HG03469 (cell line): ENCODE measurements around the gene KMT2E.

Source experiments
- ATAC-seq: cut with Tn5 transposase; IDR thresholded peaks from one replicate; pipeline ENCODE4 v1.9.1; 2021; ENCODE audit warnings: mild to moderate bottlenecking, moderate library complexity, moderate number of reproducible peaks; ENCODE audit not compliant: unreplicated experiment

The KMT2E gene

DNA sequence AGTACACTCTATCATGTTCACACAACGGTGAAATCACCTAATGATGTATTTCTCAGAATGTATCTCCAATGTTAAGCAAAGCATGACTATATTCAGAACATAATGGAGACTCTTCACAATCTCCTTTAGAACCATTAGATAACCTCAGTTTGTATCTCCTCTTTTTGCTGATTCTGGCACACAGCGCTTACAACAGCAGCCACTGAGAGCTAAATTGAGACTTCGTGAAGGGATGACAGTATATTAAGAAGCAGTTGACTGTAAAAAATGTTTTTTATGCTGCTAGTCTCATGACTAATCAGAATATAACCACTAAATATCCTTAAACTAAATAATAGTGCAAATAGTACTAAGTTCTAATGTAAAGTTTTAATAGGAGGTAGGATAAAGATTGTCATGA is 46.9 kb downstream of the KMT2E start:
- ATAC-seq, result no peak

DNA sequence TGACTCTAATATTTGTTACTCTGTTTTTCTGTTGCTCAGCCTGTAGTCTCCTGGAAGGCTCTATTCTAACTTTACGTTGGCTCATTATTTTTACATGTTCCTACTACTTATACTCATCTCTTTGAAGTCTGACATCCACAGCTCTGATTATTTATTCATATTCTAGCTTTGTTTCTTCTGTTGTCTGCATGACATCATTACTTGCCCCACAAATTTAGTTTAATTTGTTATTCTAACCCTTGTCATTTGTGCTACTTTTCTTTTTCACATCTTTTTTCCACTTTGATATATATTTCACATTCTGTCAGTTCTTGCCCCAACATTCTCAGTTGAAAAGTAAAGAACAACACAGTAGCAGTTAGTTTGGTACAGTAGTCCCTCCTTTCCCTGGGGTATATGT is 51.1 kb downstream of the KMT2E start:
- ATAC-seq, result no peak

GRCh38 chr7:105067691-105068090 is 53.7 kb downstream of the KMT2E start:
- ATAC-seq, result no peak

GRCh38 chr7:105068886-105069285 is 54.9 kb downstream of the KMT2E start:
- no peak for ATAC-seq

- ATAC-seq, result no peak
These were observed 59.1 kb downstream of the KMT2E start for GRCh38 chr7:105073143-105073542.

DNA sequence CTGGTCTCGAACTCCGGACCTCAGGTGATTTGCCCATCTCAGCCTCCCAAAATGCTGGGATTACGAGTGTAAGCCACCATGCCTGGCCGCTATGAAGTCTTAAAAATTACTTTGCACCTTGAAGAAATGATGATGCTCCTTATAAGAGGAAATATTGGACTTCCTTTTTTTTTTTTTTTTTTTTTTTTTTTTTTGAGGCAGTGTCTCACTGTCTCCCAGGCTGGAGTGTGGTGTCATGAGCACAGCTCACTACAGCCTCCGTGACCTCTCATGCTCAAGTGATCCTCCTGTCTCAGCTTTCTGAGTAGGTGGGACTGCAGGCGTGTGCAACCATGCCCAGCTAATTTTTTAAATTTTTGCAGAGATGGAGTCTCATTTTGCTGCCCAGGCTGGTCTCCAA is 65.3 kb downstream of the KMT2E start:
- no peak for ATAC-seq

DNA sequence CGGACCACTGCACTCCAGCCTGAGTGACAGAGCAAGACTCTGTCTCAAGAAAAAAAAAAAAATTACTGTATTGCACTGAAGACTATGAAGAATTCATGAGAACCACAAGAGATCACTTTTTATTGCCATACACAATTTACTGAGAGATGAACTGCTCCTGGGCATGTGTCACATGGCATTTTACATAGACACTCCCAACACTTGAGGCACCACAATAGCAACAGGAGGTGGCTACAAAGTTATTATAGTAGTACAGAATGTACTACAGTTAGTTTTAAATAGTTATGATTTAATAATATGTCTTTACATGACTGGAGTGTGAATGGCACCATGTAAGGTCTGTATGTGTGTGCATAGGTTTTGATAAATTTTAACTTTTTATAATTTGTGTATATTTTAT is 70.6 kb downstream of the KMT2E start:
- ATAC-seq, result no peak

DNA sequence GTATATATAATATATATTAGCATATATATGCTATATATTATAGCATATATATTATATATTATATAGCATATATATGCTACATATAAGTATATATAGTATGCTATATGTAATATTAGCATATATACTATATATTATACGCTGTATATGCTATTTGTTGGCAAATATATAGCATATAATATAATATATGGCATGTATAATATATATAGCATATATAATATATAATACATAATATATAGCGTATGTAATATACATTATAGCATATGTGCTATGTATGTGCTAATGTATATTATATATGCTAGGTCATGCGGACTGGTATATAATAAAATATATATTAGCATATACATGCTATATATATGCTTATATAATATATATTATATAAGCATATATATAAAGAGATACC is 72.8 kb downstream of the KMT2E start:
- ATAC-seq, result no peak

GRCh38 chr7:105087981-105088380 is 74.0 kb downstream of the KMT2E start:
- no peak for ATAC-seq

DNA sequence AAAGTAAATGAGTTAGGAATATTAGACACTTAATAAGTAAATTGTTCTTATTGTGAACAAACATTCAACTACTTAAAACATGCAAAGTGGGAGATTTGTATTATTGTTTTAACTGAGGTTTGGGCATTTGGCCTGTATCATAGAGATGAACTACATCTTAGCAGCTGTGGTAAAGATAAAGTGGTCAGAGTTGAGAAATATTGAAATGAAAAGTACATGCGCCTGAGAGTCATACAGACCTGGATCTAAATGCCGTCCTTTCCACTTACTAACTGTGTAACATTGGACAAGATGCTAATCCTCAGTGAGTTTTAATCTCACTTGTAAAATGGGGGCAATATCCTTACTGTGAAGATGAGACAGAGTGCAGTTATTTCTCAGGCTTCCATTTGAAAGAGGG is 74.5 kb downstream of the KMT2E start:
- ATAC-seq, result no peak

DNA sequence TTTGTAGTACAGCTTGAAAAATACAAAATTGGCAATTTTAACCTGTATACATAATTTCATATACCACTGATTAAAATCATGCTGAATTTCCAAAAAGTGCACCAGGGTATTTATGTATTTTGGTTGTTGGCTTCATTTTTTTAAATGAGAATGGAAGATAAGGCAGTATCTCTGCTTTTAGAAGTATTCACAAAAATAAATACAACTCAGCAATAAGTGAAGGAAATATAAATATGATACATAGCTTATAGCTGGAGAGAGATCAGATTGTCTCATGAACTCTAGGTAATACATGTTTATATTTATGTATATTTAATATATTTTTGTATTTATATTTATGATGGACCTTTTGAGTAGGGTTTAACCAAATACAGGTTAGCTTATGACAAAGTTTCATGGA is 81.0 kb downstream of the KMT2E start:
- ATAC-seq, result no peak

- ATAC-seq, result no peak
These were observed 82.3 kb downstream of the KMT2E start for GRCh38 chr7:105096306-105096705.

- ATAC-seq, result no peak
These were observed 83.6 kb downstream of the KMT2E start for GRCh38 chr7:105097619-105098018.

DNA sequence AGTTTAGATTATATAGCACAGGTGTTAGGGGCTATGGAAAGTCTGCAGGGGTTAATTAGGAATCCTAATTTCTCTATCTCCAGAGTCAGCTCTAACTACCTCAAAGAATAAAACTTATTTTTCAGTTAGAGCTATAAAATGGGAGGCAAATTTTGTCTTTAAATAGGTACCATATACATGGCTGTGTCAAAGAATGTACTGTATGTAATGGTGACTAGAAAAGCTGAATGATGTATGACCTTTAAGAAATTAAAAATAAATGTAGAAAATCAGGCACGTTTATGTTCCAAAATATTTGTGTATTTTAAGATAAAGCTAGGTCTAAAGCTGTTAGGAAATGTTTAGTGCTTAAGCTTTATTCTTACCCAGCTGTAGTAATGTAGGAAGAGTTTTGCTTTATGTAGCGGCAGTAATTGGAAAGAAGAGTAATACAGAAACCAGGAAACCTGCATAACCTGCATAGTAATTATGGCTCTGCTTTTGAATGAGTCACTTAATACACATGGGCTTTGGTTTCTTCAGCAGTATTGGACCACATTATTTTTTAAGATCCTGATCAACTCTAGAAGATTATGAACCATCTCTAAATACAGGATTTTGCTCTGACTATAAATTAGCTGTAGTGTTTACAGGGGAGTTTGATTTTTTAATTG is 85.0 kb downstream of the KMT2E start:
- no peak for ATAC-seq

DNA sequence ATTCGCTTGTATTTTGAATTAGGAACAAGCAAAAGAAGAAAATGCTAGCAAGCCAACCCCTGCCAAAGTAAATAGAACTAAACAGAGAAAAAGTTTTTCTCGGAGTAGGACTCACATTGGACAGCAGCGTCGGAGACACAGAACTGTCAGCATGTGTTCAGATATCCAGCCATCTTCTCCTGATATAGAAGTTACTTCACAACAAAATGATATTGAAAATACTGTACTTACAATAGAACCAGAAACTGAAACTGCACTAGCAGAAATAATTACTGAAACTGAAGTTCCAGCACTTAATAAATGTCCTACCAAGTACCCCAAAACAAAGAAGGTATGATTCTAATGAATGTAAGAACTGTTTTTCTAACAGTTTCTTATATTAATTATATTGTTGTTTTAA is 87.9 kb downstream of the KMT2E start:
- ATAC-seq, result no peak

- ATAC-seq, result no peak
These were observed 88.8 kb downstream of the KMT2E start for GRCh38 chr7:105102557-105103352.

- no peak for ATAC-seq
These were observed 91.6 kb downstream of the KMT2E start for GRCh38 chr7:105105579-105105978.

DNA sequence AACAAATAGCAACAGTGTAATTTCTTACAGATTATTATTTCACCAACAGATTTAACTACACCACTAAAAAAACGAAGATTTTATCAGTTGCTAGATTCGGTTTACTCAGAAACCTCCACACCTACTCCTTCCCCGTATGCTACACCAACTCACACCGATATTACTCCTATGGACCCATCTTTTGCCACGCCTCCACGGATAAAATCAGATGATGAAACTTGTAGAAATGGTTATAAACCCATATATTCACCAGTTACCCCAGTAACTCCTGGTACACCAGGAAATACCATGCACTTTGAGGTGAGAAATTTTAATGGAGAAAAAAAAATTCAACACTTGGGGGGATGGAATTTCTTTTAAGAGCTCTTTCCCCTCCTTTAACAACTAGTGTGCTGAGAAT is 92.5 kb downstream of the KMT2E start:
- no peak for ATAC-seq

DNA sequence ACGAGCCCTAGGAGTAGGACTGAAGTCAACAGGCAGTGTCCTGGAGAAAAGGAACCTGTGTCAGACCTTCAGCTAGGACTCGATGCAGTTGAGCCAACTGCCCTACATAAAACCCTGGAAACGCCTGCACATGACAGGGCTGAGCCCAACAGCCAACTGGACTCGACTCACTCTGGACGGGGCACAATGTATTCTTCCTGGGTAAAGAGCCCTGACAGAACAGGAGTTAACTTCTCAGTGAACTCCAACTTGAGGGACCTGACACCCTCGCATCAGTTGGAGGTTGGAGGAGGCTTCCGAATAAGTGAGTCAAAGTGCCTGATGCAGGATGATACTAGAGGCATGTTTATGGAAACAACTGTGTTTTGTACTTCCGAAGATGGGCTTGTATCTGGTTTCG is 93.5 kb downstream of the KMT2E start:
- ATAC-seq, result no peak

GRCh38 chr7:105112440-105113418 is 98.7 kb downstream of the KMT2E start:
- no peak for ATAC-seq
